GM19025 (cell line): Measurements from ENCODE around the gene VIPAS39.

ENCODE experiments used
- ATAC-seq: cut with Tn5 transposase; IDR thresholded peaks from one replicate; pipeline ENCODE4 v1.9.1; 2021; ENCODE audit warnings: mild to moderate bottlenecking, low read depth, moderate library complexity; ENCODE audit not compliant: unreplicated experiment

VIPAS39 gene

DNA sequence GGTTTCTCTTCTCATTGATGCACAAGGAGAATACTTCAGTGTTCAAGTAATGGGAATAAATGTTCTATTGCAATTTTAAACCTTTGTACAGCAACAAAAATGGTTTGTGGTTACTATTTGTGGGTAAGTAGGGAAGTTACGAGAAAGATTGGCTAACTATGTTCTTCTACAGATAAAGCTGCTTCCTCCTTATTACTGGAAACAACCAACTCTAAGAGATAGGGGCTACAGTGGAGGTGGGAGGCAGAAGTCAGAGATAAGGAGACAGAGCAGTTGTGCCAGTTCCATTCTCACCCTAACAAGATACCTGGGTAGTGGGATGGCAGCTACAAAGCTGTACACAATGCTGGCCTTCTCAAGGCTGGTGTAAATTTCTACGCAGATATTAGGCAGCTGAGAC lies 50.2 kb downstream of the VIPAS39 start:
- ATAC-seq: no peak

DNA sequence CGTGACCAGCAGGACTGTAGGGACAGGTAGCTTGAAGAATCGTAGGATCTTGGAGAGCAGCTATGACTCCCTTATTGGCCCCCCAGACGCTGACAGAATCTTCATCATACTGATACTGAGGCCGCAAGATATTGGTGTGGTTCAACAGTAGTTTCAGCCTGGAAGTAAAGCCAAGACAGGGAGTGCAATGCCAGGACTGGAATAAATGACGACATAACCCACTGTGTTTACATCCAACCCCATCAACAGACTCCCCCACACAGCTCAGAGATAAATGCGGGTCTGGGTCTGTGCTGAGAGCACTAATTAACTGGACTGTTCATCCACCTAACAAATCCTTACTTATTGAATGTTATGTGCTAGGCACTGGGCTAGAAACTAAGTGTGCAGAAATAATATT lies 50.7 kb downstream of the VIPAS39 start:
- no peak for ATAC-seq

DNA sequence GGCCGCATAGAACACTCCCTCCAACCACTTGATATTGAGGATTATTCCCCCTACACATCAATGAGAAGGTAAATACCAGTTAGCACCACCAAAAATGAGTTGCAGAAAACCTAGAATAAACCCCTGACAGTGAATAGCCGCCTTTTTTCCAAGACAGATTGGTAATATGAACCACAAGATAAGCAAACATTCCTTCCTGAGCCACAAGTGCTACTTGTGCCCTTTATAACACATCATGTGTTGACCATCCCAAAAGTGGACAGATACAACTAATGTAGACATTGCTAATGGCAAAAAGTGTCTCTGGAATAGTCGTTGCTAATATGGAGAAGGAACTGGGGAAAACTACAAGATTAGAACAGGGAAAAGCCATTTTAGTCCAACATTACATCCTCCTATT lies 51.3 kb downstream of the VIPAS39 start:
- ATAC-seq: no peak

DNA sequence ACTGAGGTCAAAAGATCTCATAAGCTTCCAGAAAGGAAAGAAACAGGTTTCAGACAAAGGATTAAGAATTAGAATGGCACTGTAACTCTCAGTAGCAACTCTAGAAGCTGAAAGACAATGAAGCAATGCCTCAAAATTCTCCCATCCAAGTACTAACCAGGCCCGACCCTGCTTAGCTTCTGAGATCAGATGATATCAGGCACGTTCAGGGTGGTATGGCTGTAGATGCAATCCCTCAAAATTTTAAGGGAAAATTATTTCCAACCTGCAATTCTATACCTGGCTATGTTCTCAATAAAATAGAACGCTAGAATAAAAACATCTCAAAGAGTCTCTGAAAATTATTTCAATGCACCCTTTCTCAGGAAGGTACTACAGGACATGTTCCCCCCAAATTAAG lies 53.6 kb downstream of the VIPAS39 start:
- ATAC-seq: no peak

DNA sequence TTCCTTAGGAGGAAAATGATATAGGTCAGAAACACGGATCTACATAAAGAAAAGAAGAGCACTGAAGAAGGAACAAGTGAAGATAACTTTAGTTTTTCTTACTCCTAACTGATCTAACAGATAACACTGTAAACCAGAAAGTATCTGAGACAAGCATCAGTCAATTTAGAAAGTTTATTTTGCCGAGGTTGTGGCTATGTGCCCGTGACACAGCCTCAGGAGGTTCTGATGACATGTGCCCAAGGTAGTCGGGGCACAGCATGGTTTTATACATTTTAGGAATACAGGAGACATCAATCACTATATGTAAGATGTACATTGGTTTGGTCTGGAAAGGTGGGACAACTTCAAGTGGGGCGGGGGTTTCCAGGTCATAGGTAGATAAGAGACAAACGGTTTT lies 57.2 kb downstream of the VIPAS39 start:
- no peak for ATAC-seq

DNA sequence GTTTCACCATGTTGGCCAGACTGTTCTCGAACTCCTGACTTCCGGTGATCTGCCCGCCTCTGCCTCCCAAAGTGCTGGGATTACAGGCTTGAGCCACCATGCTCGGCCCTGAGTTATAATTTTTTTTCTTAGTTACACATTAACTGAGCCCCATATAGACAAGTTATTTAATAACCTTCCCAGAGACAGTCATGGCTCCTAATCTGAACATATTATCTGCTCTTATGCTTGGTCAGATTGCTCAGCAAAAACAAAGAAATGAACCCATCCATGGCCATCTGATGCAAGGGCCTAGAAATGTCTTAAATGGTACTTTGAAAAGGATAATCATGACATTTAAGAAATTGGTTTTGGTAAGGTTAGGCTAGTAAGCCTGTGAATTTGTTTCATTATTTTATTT lies 67.2 kb downstream of the VIPAS39 start:
- ATAC-seq: no peak

DNA sequence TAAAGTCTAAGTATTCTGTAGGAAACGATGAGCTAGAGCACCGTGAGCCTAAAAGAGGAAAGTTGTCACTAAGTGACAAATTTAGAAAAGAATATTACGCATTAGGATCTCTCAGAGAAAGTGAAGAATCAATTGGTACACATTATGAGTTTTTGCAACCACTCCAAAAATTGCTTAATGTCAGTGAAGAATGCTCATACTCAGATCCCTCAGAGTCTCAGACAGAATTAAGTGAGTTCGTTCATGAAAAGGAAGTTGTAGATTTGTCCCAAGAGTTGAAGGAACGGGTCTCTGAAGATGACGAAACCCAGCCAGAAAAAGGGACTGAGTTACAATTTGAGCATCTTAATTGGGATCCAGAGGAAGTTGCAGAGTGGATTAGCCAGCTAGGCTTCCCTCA lies 78.7 kb downstream of the VIPAS39 start:
- ATAC-seq: no peak

DNA sequence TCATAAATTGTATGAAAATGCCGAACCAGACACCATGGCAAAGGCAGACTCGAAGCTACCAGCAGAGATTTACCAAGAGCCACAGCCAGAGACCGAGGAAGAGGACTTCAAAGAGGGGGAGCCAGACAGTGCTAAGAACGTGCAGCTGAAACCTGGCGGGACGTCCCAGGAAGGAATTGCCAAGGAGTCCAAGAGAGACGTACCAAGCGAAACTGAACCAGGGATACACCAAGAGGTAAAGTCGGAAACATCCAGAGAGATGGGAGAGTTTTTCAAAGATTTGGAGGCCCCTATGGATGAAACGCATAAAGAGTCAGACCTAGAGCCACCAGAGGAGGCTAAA lies 79.9 kb downstream of the VIPAS39 start:
- ATAC-seq: no peak

DNA sequence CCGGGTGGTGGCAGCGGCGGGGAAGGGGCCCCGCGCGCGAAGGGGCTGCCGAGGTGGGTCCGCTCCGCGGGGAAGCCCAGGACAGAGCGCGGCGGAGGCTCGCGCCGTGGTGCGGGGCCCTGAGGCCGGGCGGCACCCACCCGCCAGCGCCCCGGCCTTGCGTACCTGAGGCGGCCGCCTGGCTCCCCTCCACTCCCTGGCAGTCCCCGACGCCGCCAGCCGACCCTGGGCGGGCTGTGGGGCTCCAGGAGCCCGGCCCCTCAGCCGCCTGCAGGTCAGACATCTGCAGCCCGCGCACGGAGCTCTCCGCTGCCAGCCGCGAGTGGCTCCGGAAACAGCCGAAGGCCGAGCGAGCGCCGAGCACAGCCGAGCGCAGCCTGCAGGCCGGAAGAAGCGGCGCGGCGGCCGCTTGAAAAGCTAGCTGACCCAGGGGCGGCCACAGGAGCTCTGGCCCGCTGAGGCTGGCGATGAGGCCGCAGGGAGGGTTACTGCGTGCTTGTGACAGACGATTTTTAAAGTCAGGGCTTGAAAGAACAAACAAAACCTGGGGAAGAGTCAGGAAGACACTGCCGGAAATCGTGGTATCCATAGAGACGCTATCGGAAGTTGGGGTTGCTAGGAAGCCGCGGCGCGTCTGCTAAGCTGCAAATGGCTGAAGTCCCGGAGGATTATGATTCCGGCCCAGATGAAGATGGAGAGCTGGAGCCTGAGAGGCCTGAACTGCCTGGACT lies 80.5 kb downstream of the VIPAS39 start, which contains the start of the genes SAMD15 and TMED8:
Gene SAMD15, plus strand, starts transcription at position 609 of the 731 bp plus-strand sequence. Its CDS starts 40 bp downstream, at position 649.
Gene TMED8, minus strand, starts transcription at position 324 of the 731 bp plus-strand sequence. Its CDS starts 41 bp downstream, at position 283.
- ATAC-seq: peak; percentile 88
